Measurements from ENCODE around the gene HARS1. TPM values are rescaled to one million over a fixed set of nuclear protein-coding genes. Genes with fewer than 3 reads are reported as not detected.
"Not testable (repeated sequence)": the region's sequence is repeated elsewhere in the genome, so short reads cannot be mapped to it uniquely, and the experiment has no call there.

Gene HARS1
- total RNA-seq, 8 experiments from 2014 or later = 53.1 to 102 (median 77.0) TPM

DNA sequence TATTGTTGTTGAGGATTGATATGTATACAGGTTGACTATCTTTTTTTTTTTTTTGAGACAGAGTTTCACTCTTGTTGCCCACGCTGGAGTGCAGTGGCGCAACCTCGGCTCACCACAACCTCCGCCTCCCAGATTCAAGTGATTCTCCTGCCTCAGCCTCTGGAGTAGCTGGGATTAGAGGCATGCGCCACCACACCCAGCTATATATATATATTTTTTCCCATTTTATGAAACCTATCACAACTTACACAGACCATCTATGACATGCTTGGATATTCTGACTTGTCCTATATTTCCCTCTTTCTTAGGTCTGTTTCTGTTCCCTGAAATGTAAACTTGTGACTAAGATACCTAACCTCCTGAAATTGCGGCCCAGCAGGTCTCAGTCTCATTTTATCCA lies 63.2 kb downstream of the HARS1 start:
- WGBS, 10 experiments = 79 to 100% (median 90%) methylated on average over 2 to 6 of the region's 6 CpGs; no CpG with 5 or more reads in 2 of the 10 experiments
- H3K4me1 ChIP-seq (replicated peaks in 1 of 2) = no peaks in the 10 kb centered on the region

DNA sequence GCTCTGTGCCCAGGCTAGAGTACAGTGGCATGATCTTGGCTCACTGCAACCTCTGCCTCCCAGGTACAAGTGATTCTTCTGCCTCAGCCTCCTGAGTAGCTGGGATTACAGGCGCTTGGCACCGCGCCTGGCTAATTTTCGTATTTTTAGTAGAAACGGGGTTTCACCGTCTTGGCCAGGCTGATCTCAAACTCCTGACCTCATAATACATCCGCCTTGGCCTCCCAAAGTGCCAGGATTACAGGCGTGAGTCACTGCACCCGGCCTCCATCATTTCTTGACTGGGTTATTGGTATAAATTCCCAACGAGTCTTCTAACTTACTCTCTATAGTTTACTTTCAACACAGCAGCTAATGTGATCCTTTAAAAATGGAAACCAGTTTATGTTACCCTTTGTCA lies 66.3 kb downstream of the HARS1 start:
- not testable (repeated sequence) for H3K27ac ChIP-seq; ATAC-seq (replicated peaks in 6 of 8); H3K4me3 ChIP-seq; H3K4me1 ChIP-seq (replicated peaks in 1 of 2)
- WGBS, 10 experiments = 73 to 92% (median 84%) methylated on average over 2 to 9 of the region's 10 CpGs; no CpG with 5 or more reads in 2 of the 10 experiments
- in situ Hi-C loops (cut with MboI; ENCODE audit: low pct_unique_long_range_greater_than_20kb in 2 of 9, low sequenced_read_pairs in 9 of 9, unreplicated experiment in 9 of 9) = loop anchor here in 1 of 9 experiments (25.0 kb wide), 1 partner anchor 238 kb away; no protein-coding TSS in a partner anchor

More for the DNA sequence above, 63.2 kb downstream of the HARS1 start:
- no peak for ATAC-seq (replicated peaks in 6 of 8)
- in situ Hi-C loops (cut with MboI; ENCODE audit: low pct_unique_long_range_greater_than_20kb in 2 of 9, low sequenced_read_pairs in 9 of 9, unreplicated experiment in 9 of 9) = loop anchor here in 1 of 9 experiments (25.0 kb wide), 1 partner anchor 241 kb away; no protein-coding TSS in a partner anchor
- no peak overlapping the region for H3K27ac ChIP-seq
- no peak overlapping the region for H3K4me3 ChIP-seq

Other genes starting within 250 kb of the HARS1 start
- 1 to 10 TPM; 1.2 to 7.8 (median 4.3) TPM for gene EIF4EBP3, start 143.7 kb downstream of the HARS1 start, total RNA-seq
- 10 to 100 TPM; 29.1 to 97.6 (median 47.4) TPM for gene SRA1, start 133.9 kb downstream of the HARS1 start, total RNA-seq
- gene APBB3, start 126.8 kb downstream of the HARS1 start, total RNA-seq = 10 to 100 TPM; 15.7 to 81.1 (median 33.9) TPM
- 10 to 100 TPM; 13.1 to 64.1 (median 34.1) TPM for gene SLC35A4, start 126.5 kb downstream of the HARS1 start, total RNA-seq
- gene CD14, start 58.2 kb downstream of the HARS1 start, total RNA-seq = 10 to 100 TPM in 2 of 8 experiments, 1 to 10 TPM in 2, under 1 TPM in 4; 0.11 to 13.4 (median 1.4) TPM
- 10 to 100 TPM in 6 of 8 experiments, 1 to 10 TPM in 2; 7.9 to 25.6 (median 11.9) TPM for gene TMCO6, start 51.9 kb downstream of the HARS1 start, total RNA-seq
- 100 to 1,000 TPM in 5 of 8 experiments, 10 to 100 TPM in 3; 93.1 to 149 (median 106) TPM for gene NDUFA2, start 43.7 kb downstream of the HARS1 start, total RNA-seq
- 100 to 1,000 TPM in 7 of 8 experiments, 10 to 100 TPM in 1; 92.2 to 153 (median 116) TPM for gene IK, start 43.5 kb downstream of the HARS1 start, total RNA-seq
- 10 to 100 TPM in 7 of 8 experiments, 1 to 10 TPM in 1; 9.9 to 29.8 (median 15.1) TPM for gene WDR55, start 26.5 kb downstream of the HARS1 start, total RNA-seq
- gene DND1, start 17.8 kb downstream of the HARS1 start, total RNA-seq = 1 to 10 TPM in 1 of 8 experiments, under 1 TPM in 3, not detected in 4; 0.43 to 1.0 (median 0.46) TPM
- 10 to 100 TPM; 21.4 to 45.7 (median 32.6) TPM for gene HARS2, start 85 bp upstream of the HARS1 start, total RNA-seq
- gene ZMAT2, start 9.1 kb upstream of the HARS1 start, total RNA-seq = 10 to 100 TPM; 55.0 to 93.8 (median 73.5) TPM
- 1 to 10 TPM in 1 of 8 experiments, under 1 TPM in 7; 0.22 to 1.7 (median 0.68) TPM for gene PCDHA1, start 94.8 kb upstream of the HARS1 start, total RNA-seq
- 1 to 10 TPM in 5 of 8 experiments, under 1 TPM in 2, not detected in 1; 0.13 to 6.8 (median 1.5) TPM for gene PCDHA2, start 103.5 kb upstream of the HARS1 start, total RNA-seq
- 1 to 10 TPM in 5 of 8 experiments, under 1 TPM in 2, not detected in 1; 0.63 to 5.8 (median 1.6) TPM for gene PCDHA3, start 109.7 kb upstream of the HARS1 start, total RNA-seq
- 10 to 100 TPM in 5 of 8 experiments, 1 to 10 TPM in 1, under 1 TPM in 2; 0.05 to 50.8 (median 14.1) TPM for gene PCDHA4, start 115.7 kb upstream of the HARS1 start, total RNA-seq
- gene PCDHA5, start 130.2 kb upstream of the HARS1 start, total RNA-seq = 1 to 10 TPM in 5 of 8 experiments, under 1 TPM in 2, not detected in 1; 0.24 to 3.1 (median 2.2) TPM
- 10 to 100 TPM in 1 of 8 experiments, 1 to 10 TPM in 4, under 1 TPM in 3; 0.15 to 24.3 (median 2.0) TPM for gene PCDHA6, start 136.6 kb upstream of the HARS1 start, total RNA-seq
- 1 to 10 TPM in 5 of 8 experiments, under 1 TPM in 3; 0.05 to 5.3 (median 1.7) TPM for gene PCDHA7, start 142.9 kb upstream of the HARS1 start, total RNA-seq
- 1 to 10 TPM in 5 of 8 experiments, under 1 TPM in 1, not detected in 2; 0.31 to 3.2 (median 2.2) TPM for gene PCDHA8, start 149.8 kb upstream of the HARS1 start, total RNA-seq
- gene PCDHA9, start 157.0 kb upstream of the HARS1 start, total RNA-seq = 1 to 10 TPM in 4 of 8 experiments, under 1 TPM in 4; 0.05 to 6.2 (median 0.93) TPM
- gene PCDHA10, start 164.5 kb upstream of the HARS1 start, total RNA-seq = 1 to 10 TPM in 6 of 8 experiments, under 1 TPM in 2; 0.10 to 8.1 (median 2.0) TPM
- gene PCDHA11, start 177.6 kb upstream of the HARS1 start, total RNA-seq = 1 to 10 TPM in 5 of 8 experiments, under 1 TPM in 2, not detected in 1; 0.31 to 6.3 (median 5.2) TPM
- 10 to 100 TPM in 2 of 8 experiments, 1 to 10 TPM in 3, under 1 TPM in 2, not detected in 1; 0.13 to 22.5 (median 7.4) TPM for gene PCDHA12, start 183.9 kb upstream of the HARS1 start, total RNA-seq
- gene PCDHA13, start 190.8 kb upstream of the HARS1 start, total RNA-seq = 10 to 100 TPM in 2 of 8 experiments, 1 to 10 TPM in 3, under 1 TPM in 2, not detected in 1; 0.21 to 13.2 (median 2.3) TPM
- gene PCDHAC1, start 234.9 kb upstream of the HARS1 start, total RNA-seq = 10 to 100 TPM in 5 of 8 experiments, 1 to 10 TPM in 1, under 1 TPM in 2; 0.05 to 25.2 (median 14.1) TPM

All from motor neuron (in vitro differentiated cells).